Subcutaneous abdominal adipose tissue (tissue), 5 donors: ENCODE measurements around the gene ACBD5.
A peak's percentile ranks its signal among the peaks of the same experiment; 100 is the strongest.

Source experiments
- H3K27ac ChIP-seq: one replicate; pipeline ENCODE4 v1.7.0; 2013; ENCODE audit warnings: low read depth, mild to moderate bottlenecking, inconsistent platforms, low read length, moderate library complexity
- H3K27me3 ChIP-seq, 5 donors: one replicate each; pipeline ENCODE4 v1.7.0; 2013; ENCODE audit warnings: low read length in 5 of 5, inconsistent platforms in 1 of 5; ENCODE audit not compliant: control insufficient read depth in 5 of 5, insufficient read depth in 4 of 5
- H3K36me3 ChIP-seq, 5 donors: one replicate each; pipeline ENCODE4 v1.7.0; 2013; ENCODE audit warnings: low read length in 5 of 5; ENCODE audit not compliant: control insufficient read depth in 5 of 5, insufficient read depth in 5 of 5
- H3K4me1 ChIP-seq, 5 donors: one replicate each; pipeline ENCODE4 v1.7.0; 2013; ENCODE audit warnings: low read length in 5 of 5, mild to moderate bottlenecking in 3 of 5, moderate library complexity in 1 of 5; ENCODE audit not compliant: control insufficient read depth in 5 of 5, insufficient read depth in 5 of 5
- H3K4me3 ChIP-seq, 5 donors: one replicate each; pipeline ENCODE4 v1.7.0; 2013; ENCODE audit warnings: low read length in 5 of 5, low read depth in 1 of 5
- H3K9ac ChIP-seq, 5 donors: one replicate each; pipeline ENCODE4 v1.7.0; 2013; ENCODE audit warnings: low read length in 5 of 5, mild to moderate bottlenecking in 4 of 5, moderate library complexity in 3 of 5
- H3K9me3 ChIP-seq, 5 donors: one replicate each; pipeline ENCODE4 v1.7.0; 2013; ENCODE audit warnings: low read length in 5 of 5; ENCODE audit not compliant: control insufficient read depth in 5 of 5
- donor health status: healthy.
- donor health status: healthy.
- donor health status: healthy.
- donor health status: healthy.
- donor health status: healthy.

ACBD5 gene

DNA sequence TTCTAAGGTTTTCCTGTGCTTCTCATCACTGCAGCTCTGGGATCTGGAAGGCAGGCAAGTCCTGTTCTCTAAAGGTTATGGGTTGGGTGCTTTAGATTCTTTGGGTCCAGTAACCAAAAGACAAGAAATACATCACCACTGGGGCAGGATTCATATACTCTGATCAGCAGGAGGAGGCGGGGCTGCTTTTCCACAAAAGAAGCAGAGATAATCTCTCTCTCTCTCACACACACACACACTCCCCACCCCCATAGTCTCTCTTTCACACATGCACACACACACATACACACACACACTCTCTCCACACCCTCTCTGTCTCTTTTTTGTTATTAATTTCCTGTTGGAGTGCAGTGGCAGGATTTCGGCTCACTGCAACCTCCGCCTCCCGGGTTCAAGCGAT lies 13.0 kb upstream of the ACBD5 start:
- H3K9ac ChIP-seq: no peak overlapping the region
- H3K9me3 ChIP-seq: no peaks in the 10 kb centered on the region
- peaks cover 0 to 13% (median 3%) of the 10 kb centered on the region in 5 donors for H3K27me3 ChIP-seq
- H3K4me1 ChIP-seq: peaks cover 0 to 8% (median 6%) of the 10 kb centered on the region in 5 donors
- no peaks in the 10 kb centered on the region for H3K36me3 ChIP-seq
- H3K27ac ChIP-seq: no peak overlapping the region
- no peak overlapping the region for H3K4me3 ChIP-seq

DNA sequence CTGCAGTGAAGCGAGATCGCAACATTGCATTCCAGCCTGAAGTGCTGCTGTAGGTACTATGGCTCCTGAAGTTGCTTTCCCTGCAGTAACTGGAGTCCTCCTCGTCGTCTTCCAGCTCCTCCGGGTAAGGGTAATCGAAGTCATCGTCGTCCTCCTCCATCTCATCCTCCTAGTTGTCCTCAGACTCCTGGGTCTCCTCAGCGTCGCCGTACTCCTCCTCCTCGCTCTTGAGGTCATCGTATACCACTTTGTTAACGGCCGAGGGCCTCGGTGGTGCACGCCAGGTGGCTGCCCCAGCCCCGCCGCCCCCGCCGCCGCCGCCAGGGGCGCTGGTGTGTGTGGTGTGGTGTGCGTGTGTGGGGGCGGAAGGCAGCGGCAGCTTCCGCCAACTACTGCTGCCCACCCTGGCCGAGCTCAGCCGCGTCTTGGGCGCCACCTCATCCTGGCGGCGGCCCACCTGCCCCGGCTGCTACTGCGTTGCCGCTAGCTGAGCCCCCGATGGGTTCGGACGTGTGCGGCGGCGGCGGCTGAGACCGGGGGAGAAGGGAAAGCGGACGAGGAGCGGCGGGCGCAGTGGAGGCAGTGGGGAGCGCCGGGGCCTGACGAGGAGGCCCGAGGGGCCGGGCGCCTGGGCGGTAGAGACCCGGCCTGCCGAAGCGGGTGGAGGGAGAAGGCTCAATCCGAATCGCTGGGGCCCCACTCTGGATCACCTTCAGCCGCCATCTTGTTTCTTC lies 11.8 kb upstream of the ACBD5 start:
- no peaks in the 10 kb centered on the region for H3K9me3 ChIP-seq
- H3K27me3 ChIP-seq: peaks cover 0 to 2% (median 0%) of the 10 kb centered on the region in 5 donors
- peak overlapping the region in 3 of 5 donors; percentile 55 to 78 (median 78) for H3K9ac ChIP-seq
- H3K4me1 ChIP-seq: peaks cover 0 to 10% (median 4%) of the 10 kb centered on the region in 5 donors
- no peaks in the 10 kb centered on the region for H3K36me3 ChIP-seq
- peak overlapping the region; percentile 41 for H3K27ac ChIP-seq
- peak overlapping the region; percentile 58 to 72 (median 69) for H3K4me3 ChIP-seq

DNA sequence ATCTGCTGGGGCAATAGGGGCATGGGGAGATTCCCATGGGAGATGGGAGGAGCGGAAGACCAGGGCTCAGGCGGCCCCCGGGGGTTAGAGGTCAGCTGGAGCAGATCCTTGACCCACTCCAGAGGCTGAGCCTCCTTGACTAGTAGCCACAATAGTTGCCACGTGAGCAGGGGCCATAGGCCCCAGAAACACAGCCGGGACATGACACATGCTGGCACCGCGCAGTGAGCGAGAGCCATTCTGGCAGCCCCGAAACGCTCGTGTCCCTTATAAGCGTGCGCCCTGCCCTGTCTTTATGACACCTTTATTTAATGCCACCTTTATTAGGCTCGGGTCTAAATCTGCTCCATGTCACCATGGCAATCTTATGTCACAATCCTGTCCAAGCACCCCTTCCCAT lies 11.0 kb upstream of the ACBD5 start:
- H3K4me1 ChIP-seq: peaks cover 0 to 16% (median 4%) of the 10 kb centered on the region in 5 donors
- no peaks in the 10 kb centered on the region for H3K36me3 ChIP-seq
- no peak overlapping the region for H3K9ac ChIP-seq
- H3K27me3 ChIP-seq: no peaks in the 10 kb centered on the region
- no peak overlapping the region for H3K27ac ChIP-seq
- H3K4me3 ChIP-seq: no peak overlapping the region
- H3K9me3 ChIP-seq: no peaks in the 10 kb centered on the region

DNA sequence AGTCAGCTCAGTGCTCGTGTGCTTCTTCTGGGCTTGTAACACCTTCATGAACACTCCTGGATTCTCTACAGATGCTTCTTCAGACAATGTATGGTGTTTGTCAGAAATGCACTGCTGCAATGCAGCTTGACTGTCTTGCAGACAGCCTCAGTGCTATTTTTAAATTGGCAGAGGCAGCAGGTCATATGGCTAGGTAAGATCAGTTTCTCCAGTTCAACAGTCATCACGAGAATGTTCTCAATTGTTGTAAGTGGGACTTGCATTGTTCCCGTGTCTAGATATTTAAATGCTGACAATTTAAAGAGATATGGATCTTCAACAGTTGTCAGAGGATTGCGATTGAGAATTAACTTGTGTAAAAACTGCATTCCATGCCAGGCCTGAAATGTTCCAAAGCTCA lies 7.6 kb upstream of the ACBD5 start:
- H3K9ac ChIP-seq: no peak overlapping the region
- H3K4me3 ChIP-seq: no peak overlapping the region
- no peaks in the 10 kb centered on the region for H3K27me3 ChIP-seq
- H3K4me1 ChIP-seq: peaks cover 0 to 34% (median 7%) of the 10 kb centered on the region in 5 donors
- no peak overlapping the region for H3K27ac ChIP-seq
- no peaks in the 10 kb centered on the region for H3K36me3 ChIP-seq
- no peaks in the 10 kb centered on the region for H3K9me3 ChIP-seq

DNA sequence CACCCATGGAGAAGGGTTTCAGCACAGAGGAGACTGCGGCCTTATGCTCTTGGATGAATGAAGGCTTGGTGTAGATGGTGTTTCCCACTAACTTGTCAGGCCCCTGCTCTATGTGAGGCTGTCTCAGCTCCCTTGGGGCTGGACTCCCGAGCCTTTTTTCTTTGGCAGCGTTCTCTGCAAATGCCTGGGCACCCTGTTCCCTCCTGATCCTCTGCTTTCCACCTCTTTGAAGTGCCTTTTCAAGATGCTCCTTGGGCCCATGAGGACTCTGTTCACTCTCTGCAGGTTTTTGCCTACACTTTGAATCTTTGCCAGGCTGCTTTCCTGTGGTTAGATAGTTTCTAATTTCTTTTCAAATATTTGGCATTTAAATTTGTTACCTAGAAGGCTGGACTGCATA lies 6.8 kb upstream of the ACBD5 start:
- no peaks in the 10 kb centered on the region for H3K9me3 ChIP-seq
- peaks cover 0 to 37% (median 13%) of the 10 kb centered on the region in 5 donors for H3K4me1 ChIP-seq
- H3K36me3 ChIP-seq: no peaks in the 10 kb centered on the region
- no peak overlapping the region for H3K4me3 ChIP-seq
- no peak overlapping the region for H3K27ac ChIP-seq
- H3K27me3 ChIP-seq: no peaks in the 10 kb centered on the region
- no peak overlapping the region for H3K9ac ChIP-seq

DNA sequence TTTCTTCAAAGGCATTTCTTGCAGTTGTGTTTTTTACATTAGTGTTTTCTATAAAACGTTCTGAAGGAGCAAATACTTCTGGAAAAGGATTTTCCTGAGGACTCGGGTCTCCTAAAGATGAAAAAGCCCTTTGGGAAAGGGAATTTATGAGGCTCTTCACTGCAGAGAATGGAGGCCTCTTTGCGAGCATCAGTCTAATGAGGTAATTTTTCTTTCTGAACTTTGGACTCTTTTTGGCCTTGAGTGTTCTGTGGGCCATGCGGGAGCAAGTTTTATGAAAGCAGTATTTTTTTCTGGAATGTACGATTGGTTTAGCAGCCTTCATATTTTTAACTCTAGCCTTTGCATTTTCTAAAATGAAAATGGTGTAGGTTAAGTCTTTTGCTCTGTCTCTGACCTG lies 6.4 kb upstream of the ACBD5 start:
- H3K27me3 ChIP-seq: no peaks in the 10 kb centered on the region
- no peak overlapping the region for H3K27ac ChIP-seq
- H3K9me3 ChIP-seq: no peaks in the 10 kb centered on the region
- no peaks in the 10 kb centered on the region for H3K36me3 ChIP-seq
- no peak overlapping the region for H3K9ac ChIP-seq
- H3K4me1 ChIP-seq: peaks cover 0 to 34% (median 13%) of the 10 kb centered on the region in 5 donors
- no peak overlapping the region for H3K4me3 ChIP-seq

DNA sequence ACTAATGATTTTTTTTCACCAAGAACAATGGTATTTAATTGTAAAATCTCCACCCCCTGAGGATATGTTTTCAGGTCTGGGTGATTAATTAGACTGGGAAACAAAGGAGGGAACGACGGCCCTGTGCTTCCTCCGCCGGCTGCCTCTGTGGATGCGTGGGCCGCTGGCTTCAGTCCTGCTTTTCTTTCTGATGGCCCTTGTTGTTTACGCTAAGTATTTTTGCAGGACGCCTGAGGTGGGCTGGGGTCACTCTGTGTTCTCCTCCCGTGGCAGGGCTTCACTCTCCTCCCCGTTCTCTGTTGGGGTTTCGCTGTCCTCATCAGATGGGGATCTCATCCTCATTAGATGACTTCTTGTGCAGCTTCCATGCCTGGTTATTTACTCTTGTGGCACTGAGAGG lies 5.2 kb upstream of the ACBD5 start:
- H3K27ac ChIP-seq: no peak overlapping the region
- no peaks in the 10 kb centered on the region for H3K27me3 ChIP-seq
- no peaks in the 10 kb centered on the region for H3K9me3 ChIP-seq
- H3K4me1 ChIP-seq: peaks cover 0 to 40% (median 23%) of the 10 kb centered on the region in 5 donors
- no peak overlapping the region for H3K4me3 ChIP-seq
- H3K9ac ChIP-seq: no peak overlapping the region
- H3K36me3 ChIP-seq: no peaks in the 10 kb centered on the region

DNA sequence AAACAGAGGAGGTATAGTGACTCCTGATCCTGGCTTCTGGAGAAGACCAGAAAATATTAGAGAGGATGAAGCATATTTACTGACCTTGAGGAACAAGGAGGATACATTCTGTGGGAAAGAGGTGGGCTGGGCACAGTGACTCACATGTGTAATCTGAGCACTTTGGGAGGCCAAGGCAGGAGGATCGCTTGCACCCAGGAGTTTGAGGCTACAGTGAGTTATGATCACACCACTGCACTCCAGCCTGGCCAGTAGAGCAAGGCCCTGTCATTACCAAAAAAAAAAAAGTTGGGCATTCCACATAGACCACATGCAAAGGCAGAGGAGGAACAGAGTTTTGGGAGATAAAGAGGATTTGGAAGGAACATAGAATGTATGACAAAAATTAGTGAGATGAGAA lies 4.4 kb upstream of the ACBD5 start:
- H3K9ac ChIP-seq: no peak overlapping the region
- H3K36me3 ChIP-seq: no peaks in the 10 kb centered on the region
- peaks cover 2 to 40% (median 24%) of the 10 kb centered on the region in 5 donors for H3K4me1 ChIP-seq
- peak overlapping the region; percentile 10 for H3K27ac ChIP-seq
- no peak overlapping the region for H3K4me3 ChIP-seq
- H3K27me3 ChIP-seq: no peaks in the 10 kb centered on the region
- H3K9me3 ChIP-seq: no peaks in the 10 kb centered on the region

DNA sequence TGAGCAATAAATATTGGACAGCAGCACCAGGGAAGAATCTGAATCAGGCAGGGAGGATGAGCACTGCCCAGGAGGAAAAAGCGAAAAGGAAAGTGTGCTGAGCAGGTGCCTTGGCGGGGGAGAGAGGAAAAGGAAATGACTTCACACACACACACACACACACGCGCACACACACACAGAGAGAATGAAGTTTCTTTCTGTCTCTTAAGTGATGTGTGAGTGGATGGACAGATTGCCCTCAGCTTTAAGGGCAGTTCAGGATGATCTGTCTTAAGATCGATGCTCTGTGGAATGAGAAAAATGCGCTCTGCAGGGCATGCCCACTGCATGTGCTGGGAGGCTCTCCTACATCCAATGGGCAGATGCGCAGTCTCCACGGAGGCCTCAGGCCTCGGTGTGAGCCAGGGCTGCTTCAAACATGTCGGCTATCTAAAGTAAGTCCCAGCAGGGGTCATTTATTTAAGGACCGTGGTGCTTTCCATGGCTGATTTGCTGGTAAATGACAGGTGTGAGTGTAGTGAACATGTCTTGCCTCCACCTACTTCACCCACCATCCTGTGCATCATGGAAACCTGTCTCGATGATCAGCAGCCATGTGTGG lies 2.5 kb upstream of the ACBD5 start:
- Histone ChIP-seq H3K27me3 (no peaks in the 10 kb centered on the region), H3K9ac (peak overlapping the region; percentile 82 to 97 (median 97)), H3K4me1 (peaks cover 2 to 47% (median 32%) of the 10 kb centered on the region in 5 donors), H3K27ac (peak overlapping the region; percentile 97), H3K4me3 (peak overlapping the region; percentile 81 to 93 (median 91)), H3K9me3 (no peaks in the 10 kb centered on the region), H3K36me3 (peaks cover 0 to 1% (median 0%) of the 10 kb centered on the region in 5 donors)

DNA sequence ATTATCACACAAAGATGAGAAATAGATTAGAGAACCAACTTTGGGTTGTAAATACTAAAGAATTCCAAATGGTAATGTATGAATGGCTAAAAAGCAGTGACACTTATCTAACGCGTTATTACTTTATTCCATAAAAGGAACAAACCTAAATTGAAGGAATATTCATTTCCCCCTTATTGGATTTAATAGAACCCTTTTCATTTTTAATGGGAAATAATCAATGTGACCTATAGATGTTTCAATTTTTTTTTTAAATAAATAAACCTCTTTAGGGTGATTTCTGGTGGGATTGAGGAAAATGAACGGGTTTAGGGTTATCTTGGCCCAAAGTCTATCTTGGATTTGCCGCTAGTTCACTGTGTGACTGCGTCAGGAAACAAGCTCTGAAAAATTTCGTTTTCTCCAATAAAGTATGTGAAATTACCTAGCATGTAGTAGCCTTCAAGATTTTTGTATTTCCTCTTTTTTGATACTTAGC lies 1.9 kb upstream of the ACBD5 start:
- no peaks in the 10 kb centered on the region for H3K9me3 ChIP-seq
- peak overlapping the region; percentile 97 for H3K27ac ChIP-seq
- no peaks in the 10 kb centered on the region for H3K27me3 ChIP-seq
- peaks cover 2 to 46% (median 32%) of the 10 kb centered on the region in 5 donors for H3K4me1 ChIP-seq
- peak overlapping the region; percentile 81 to 93 (median 91) for H3K4me3 ChIP-seq
- peaks cover 0 to 3% (median 0%) of the 10 kb centered on the region in 5 donors for H3K36me3 ChIP-seq
- H3K9ac ChIP-seq: peak overlapping the region; percentile 82 to 97 (median 97)
